Measurements from ENCODE around the gene CBX1. TPM values are rescaled to one million over a fixed set of nuclear protein-coding genes. Genes with fewer than 3 reads are reported as not detected.

Gene CBX1
- total RNA-seq, 2 donors from 2014 or later, result 35.0 to 43.7 TPM

GRCh38 chr17:48021934-48022333, 79.3 kb downstream of the CBX1 start:
- no peak for DNase-seq (ENCODE audit: low spot score)
- Histone ChIP-seq H3K27ac (no peak overlapping the region), H3K27me3 (replicated peaks; ENCODE audit: insufficient read depth) (no peaks in the 10 kb centered on the region), H3K4me3 (no peak overlapping the region), H3K4me1 (replicated peaks) (peaks cover 29% of the 10 kb centered on the region), H3K9me3 (no peaks in the 10 kb centered on the region), H3K36me3 (no peaks in the 10 kb centered on the region)
- TF ChIP-seq POLR2A (IDR thresholded peaks at IDR 0.05) (no peak), POLR2AphosphoS5 (IDR thresholded peaks at IDR 0.05) (no peak), CTCF (IDR thresholded peaks at IDR 0.05) (no peak)
- intact Hi-C loops (cut with DNase I), result loop anchor here (5.0 kb wide), 1 partner anchor 595 kb away; the partner anchor contains the start of gene HOXB8
- WGBS, result 79% methylated on average over 5 of the region's 5 CpGs

MicroRNAs within 50 kb of the gene (microRNA counts, 767-probe panel; counts per million panel counts)
- microRNA hsa-miR-152, result 431 to 1,631 counts per million in 2 donors

Small RNAs within 50 kb of the gene (microRNA-seq; reads per million reads assigned to microRNA genes)
- gene MIR152, result 585 reads per million, percentile 86 among the genes with 10 or more reads in this experiment

Small RNAs within 50 kb of the gene (small RNA-seq; reads per million reads assigned to genes)
- 0 reads per million in 2 donors for gene AC004477.2
- gene MIR152, result 102 to 159 reads per million in 2 donors
- gene RNU6-1201P, result 0 to 0.10 reads per million in 2 donors

Other genes starting within 250 kb of the CBX1 start
- gene SP2, start 205.2 kb downstream of the CBX1 start, total RNA-seq, result 10 to 100 TPM; 15.2 to 15.8 TPM
- gene PNPO, start 159.9 kb downstream of the CBX1 start, total RNA-seq, result 10 to 100 TPM; 37.3 to 55.2 TPM
- gene PRR15L, start 143.6 kb downstream of the CBX1 start, total RNA-seq, result 10 to 100 TPM; 19.9 to 59.7 TPM
- 100 to 1,000 TPM; 185 to 193 TPM for gene CDK5RAP3, start 130.4 kb downstream of the CBX1 start, total RNA-seq
- gene COPZ2, start 63.7 kb downstream of the CBX1 start, total RNA-seq, result 10 to 100 TPM; 18.1 to 18.5 TPM
- gene NFE2L1, start 53.1 kb downstream of the CBX1 start, total RNA-seq, result 100 to 1,000 TPM in 1 of 2 donors, 10 to 100 TPM in 1; 87.8 to 244 TPM
- gene SNX11, start 6.3 kb upstream of the CBX1 start, total RNA-seq, result 10 to 100 TPM; 15.2 to 16.0 TPM

All from prostate gland (tissue), 2 donors.